GM18505 (cell line): ENCODE data around the gene SV2B.

Experiments used
- ATAC-seq: cut with Tn5 transposase; IDR thresholded peaks from one replicate; pipeline ENCODE4 v1.9.1; 2021; ENCODE audit not compliant: unreplicated experiment
- POLR2A ChIP-seq: IDR thresholded peaks from 4 replicates; pipeline ENCODE4 v1.6.1; 2011; ENCODE audit warnings: borderline replicate concordance; ENCODE audit not compliant: insufficient read depth, insufficient read length; ENCODE audit errors: extremely low read depth

Gene SV2B

DNA sequence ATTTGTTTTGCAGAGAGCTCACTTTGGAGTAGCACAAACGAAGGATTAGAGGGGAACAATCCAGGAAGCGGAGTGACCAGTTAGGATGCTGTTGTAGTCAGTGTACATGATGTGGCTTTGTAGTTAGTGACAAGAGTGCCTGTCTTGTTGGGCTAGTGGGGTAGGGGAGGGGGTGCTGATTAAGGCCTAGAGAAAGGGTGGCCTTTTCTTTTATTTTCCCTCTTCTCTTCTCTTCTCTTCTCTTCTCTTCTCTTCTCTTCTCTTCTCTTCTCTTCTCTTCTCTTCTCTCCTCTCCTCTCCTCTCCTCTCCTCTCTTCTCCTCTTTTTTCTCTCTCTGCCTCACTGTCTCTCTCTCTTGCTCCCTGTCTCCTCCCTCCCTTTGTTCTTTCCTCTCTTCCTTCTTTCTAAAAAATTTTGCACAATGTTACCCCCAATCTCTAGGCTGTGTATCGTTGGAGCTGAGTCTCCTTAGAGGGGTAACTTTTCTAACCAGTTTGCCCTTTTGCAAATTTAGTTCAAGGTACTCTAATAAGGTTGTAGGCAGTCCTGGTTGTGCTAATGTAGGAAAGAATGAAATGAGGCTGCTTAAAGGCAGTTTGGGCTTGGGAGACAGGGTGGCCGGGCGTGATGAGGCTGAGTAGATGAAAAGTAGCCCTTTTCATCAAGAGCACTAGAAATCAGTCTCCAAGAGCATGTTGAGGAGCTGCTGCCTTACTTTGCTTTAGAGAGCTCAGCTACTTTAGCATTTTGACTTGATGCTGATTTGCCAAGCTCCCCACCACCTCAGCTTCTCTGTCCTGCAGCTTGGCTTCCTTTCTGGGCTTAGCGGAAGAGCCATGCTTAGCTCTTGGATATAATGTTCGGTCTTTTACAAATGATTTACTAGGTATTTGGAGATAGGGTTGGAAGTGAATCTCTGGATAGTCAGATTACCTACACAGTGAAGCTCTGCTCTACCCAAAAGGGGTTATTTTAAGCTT lies 58.6 kb downstream of the SV2B start:
- ATAC-seq = no peak
- no peak for TF ChIP-seq POLR2A

GRCh38 chr15:91165850-91166249 lies 65.8 kb downstream of the SV2B start:
- no peak for TF ChIP-seq POLR2A
- ATAC-seq = no peak

GRCh38 chr15:91168457-91168856 lies 68.4 kb downstream of the SV2B start:
- no peak for ATAC-seq
- no peak for TF ChIP-seq POLR2A

GRCh38 chr15:91171334-91171733 lies 71.3 kb downstream of the SV2B start:
- TF ChIP-seq POLR2A = no peak
- no peak for ATAC-seq

DNA sequence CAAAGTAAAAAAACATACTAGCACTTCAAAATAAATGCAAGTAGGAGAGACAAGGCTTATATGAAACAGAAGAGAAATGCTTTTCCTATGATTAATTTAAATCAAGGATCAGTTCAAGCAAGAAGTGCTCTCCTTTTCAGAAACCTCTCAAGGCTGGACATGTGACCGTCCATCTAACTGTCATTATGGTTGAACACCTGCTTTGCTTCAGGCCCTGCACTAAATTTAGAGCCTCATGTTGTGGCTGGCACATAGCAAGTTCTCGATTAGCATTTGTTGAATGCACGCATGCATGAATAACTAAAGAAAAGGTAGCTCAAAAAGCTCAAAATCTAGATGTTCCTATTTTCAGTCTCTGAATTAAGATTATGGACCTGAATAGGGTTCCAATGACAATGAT lies 82.0 kb downstream of the SV2B start:
- no peak for TF ChIP-seq POLR2A
- ATAC-seq = no peak

DNA sequence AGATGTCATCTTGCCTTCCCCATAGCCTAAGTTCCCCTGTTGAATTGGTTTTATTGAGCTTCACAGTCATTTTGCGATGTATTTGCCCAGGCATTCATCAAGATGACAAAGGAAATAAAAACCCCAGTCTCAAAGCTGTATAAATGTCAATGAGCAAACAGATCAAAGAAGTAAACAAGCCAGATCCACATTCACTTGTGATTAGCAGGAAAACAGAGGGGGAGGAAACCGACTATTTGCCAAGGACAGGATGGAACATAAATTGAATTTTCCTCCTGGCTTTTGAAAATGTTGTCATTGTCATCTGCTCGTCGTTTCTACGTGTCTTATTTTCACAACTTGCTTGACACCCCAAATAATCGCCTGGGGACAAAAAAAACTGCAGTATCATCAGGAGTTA lies 83.5 kb downstream of the SV2B start:
- TF ChIP-seq POLR2A = no peak
- ATAC-seq = no peak

DNA sequence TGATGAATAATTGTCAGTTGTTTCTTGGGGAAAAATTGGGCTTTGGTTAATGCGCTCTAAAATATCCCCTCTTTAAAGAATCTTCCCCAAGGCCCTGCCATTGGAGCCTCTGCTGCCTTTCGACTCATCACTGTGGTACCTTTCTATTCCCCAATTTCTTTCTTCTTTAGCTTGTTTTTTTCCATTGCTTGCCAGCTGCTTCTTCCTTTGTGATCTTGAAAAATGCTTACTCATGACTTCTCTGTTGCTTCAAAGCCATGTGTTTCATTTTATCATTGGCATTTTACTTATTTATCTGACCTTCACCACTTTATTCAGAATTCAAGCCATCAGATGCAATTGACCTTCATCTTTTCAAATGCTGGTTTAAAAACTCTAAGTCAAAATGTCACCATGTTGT lies 84.4 kb downstream of the SV2B start:
- no peak for TF ChIP-seq POLR2A

DNA sequence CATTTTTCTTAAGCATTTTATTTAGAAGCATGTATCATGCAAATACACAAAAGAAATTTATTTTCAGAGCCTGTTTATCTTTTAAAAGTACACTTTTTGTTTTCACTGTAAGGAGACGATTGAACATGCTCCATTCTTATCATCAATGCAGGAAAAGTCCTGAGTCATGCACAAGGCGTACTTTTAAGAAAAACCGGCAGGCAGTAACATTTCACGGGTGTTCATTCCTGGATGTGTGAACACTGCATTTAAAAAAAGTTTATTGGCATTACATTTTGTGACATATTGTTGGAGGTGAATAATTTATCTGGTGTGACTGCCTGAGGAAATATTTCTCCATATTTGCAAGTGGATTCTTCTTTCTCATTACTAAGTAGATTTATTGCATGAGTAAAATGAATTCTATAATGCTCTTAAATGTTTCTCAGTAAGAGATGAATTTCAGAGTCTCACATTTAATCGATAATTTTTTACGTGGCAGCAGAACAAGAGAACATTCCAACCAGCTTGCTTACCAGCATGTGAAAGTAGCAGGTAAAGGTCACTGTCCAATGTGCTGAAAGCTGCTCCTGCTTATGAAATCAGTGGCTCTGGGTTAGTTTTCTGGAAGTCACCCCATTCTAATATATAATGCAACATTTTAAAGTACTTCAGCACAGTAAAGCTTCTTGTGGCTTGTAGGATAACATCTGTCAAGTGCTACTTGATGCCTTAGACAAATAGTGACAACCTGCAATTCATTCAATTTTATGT lies 87.0 kb downstream of the SV2B start:
- TF ChIP-seq POLR2A = no peak
- ATAC-seq = no peak

More for the DNA sequence above, 84.4 kb downstream of the SV2B start:
- ATAC-seq = no peak

DNA sequence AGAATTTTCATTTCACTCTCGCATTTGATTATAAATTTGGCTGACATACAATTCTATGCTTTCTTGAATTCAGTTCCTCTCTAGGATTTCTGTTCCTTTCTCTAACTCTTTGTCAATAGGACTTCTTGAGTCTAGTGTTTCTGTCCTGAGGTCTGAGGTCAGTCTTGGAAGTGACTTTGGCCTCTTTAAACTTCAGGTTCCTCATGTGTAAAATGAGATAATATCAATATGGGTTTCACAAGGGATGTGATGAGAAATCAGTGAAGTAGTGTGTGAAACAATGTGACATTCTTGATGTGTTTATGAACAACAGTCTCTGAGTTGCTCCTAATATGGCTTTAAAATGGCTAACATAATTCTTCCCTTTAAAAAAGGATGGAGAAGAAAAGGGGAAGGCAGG lies 92.2 kb downstream of the SV2B start:
- TF ChIP-seq POLR2A = no peak
- no peak for ATAC-seq

- no peak for TF ChIP-seq POLR2A
- no peak for ATAC-seq
These were observed 92.8 kb downstream of the SV2B start for GRCh38 chr15:91192690-91193377.

GRCh38 chr15:91193378-91193720 lies 93.3 kb downstream of the SV2B start:
- no peak for TF ChIP-seq POLR2A
- ATAC-seq = no peak

- ATAC-seq = no peak
These were observed 96.1 kb downstream of the SV2B start for GRCh38 chr15:91196127-91196526.

DNA sequence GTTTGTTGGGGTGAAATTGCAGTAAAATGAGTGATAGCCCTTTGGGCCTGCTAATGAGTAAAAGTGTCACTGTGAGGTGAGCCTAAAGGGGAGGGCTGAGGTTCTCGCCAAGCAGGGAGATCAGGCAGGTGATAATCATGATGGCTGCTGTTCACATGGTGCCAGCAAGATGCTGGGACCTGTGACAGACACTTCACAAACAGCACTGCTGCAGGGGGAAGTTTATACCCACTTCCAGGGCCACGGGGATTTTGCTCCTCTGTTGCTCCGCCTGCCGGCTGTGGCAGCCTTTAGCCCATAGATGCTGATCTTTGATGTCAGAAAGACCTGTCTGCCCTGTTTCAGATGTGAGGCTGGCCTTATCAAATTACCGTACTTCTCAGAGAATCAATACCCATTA lies 96.7 kb downstream of the SV2B start:
- TF ChIP-seq POLR2A = no peak
- no peak for ATAC-seq

More at GRCh38 chr15:91196127-91196526, 96.1 kb downstream of the SV2B start:
- no peak for TF ChIP-seq POLR2A
